HuH-7 (cell line): ENCODE data around the gene TSTD2.
A peak's percentile ranks its signal among the peaks of the same experiment; 100 is the strongest.
"Not testable (repeated sequence)": the region's sequence is repeated elsewhere in the genome, so short reads cannot be mapped to it uniquely, and the experiment has no call there.

Experiments
- DNase-seq: peaks from one replicate; pipeline ENCODE4 v3.0.0; 2011; ENCODE audit warnings: low spot score

TSTD2 gene

DNA sequence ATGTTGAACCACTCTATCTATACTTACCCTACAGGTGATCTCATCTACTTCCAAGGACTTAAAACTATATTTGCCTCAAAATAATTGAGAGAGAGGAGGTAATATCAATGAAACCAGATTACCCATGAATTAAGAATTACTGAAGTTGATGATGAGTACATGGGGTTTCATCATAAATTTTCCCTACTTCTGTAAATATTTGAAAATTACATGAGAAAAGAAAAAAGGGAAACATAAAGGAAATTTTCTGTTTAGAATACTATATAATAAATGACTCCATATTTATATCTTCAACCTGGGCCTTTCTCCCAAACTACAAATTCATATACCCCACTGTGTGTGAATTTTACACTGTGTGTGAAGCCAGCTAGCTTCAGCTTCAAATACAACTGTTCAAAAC, 2.6 kb downstream of the TSTD2 start:
- DNase-seq = no peak

DNA sequence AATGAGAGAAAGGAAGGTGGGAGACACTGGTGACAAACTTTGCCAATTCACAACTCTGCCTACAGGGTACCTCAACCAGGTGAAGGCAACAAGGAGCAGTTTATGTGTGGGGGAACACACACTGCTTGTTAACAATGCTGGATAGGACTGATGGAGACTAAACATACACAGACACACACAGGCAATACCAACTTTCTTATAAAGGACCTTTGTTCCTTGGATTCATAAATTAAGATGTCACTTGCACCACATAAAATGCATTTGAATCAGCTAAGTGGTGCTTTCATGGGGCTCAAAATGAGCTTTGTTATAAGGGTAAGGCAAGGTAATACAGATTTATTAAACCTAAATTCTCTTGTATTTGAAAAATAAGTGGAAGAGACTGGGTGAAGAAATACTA, 4.0 kb downstream of the TSTD2 start:
- no peak for DNase-seq

DNA sequence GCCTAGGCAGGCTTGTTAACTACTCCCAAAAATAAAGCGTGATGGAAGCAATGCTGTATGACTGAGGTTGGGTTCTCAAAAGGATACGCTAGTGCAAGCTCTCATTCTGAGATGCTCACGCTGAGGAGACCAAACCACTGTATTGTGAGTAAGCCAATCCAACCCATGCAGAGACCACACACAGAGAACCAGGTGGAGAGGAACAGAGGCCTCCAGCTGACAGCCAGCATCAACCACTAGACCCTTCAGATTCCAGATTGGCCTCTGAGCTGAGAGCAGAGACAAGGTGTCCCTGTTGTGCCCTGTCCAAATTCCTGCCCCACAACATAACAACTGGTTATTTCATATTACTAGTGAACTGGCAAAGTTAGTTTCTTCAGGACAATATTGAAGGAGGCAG, 4.5 kb downstream of the TSTD2 start:
- DNase-seq = no peak

GRCh38 chr9:97627624-97628023, 5.5 kb downstream of the TSTD2 start:
- no peak for DNase-seq

GRCh38 chr9:97625620-97626019, 7.5 kb downstream of the TSTD2 start:
- DNase-seq = no peak

DNA sequence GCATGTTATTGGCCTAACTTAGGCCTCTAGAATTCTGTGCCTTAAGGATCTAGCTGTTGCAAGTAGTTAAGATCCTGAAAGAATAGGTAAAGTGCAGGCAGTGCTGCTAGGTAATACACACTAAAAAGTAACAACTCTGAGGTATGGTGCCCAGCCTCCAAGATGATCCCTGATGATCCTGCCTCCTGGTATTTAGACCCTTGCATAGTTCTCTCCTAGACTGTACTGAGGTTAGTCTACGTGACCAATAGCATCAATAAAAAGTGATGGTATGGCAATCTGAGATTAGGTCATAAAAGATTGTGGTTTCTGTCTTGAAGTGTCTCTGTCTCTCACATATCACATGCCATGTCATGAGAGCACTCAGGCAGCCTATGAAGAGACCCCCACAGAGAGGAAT, 9.2 kb downstream of the TSTD2 start:
- DNase-seq = no peak

DNA sequence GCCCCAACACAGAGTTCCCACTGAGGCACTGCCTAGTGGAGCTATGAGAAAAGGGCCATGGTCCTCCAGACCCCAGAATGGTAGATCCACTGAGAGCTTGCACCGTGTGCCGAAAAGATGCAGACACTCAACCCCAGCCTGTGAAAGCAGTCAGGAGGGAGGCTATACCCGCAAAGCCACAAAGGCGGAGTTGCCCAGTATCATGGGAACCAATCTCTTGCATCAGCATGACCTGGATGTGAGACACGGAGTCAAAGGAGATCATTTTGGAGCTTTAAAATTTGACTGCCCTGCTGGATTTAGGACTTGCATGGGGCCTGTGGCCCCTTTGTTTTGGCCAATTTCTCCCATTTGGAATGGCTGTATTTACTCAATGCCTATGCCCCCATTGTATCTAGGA, 10.7 kb downstream of the TSTD2 start:
- not testable (repeated sequence) for DNase-seq

GRCh38 chr9:97620063-97620462, 13.1 kb downstream of the TSTD2 start:
- DNase-seq = not testable (repeated sequence)

GRCh38 chr9:97617939-97618416, 15.2 kb downstream of the TSTD2 start:
- DNase-seq = no peak

- DNase-seq = peak; percentile 52
Observed at GRCh38 chr9:97615439-97616072, 17.6 kb downstream of the TSTD2 start.

DNA sequence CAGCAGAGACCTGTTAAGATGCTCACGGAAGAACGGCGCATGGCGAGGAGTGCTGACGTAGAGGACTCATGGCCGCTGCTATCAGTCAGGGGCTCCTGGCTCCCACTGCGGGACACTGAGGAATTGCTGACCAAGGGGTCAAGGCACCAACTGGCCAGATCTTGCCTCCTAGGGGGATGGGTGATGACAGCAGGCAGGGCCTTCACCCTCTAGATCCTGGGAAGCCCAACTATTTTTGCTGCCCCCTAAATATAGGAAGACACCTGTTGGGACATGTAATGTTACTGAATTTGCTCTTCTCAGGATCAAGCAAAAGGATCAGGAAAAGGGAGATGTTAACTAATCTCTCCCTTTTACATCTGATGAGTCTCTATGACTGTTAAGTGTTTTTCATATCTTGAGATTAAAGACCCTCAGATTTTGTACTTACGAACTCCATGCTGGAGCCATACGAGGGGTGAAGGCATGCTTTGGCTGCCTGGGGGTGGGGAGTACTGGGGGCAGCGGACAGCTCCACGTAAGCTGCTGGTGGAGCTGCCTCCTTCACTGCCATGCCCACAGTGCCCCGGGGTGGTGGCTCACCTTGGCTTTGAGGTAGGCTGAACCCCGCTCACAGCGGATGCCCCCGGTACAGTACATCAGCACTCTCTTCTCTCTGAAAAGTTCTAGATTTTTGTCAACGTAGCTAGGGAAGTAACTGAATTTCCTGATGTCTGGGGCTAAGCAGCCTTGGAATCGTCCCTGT, 28.1 kb downstream of the TSTD2 start:
- DNase-seq = no peak

- DNase-seq = no peak
Observed at GRCh38 chr9:97602430-97602829, 30.7 kb downstream of the TSTD2 start.

- DNase-seq = no peak
Observed at GRCh38 chr9:97601228-97601898, 31.8 kb downstream of the TSTD2 start.

DNA sequence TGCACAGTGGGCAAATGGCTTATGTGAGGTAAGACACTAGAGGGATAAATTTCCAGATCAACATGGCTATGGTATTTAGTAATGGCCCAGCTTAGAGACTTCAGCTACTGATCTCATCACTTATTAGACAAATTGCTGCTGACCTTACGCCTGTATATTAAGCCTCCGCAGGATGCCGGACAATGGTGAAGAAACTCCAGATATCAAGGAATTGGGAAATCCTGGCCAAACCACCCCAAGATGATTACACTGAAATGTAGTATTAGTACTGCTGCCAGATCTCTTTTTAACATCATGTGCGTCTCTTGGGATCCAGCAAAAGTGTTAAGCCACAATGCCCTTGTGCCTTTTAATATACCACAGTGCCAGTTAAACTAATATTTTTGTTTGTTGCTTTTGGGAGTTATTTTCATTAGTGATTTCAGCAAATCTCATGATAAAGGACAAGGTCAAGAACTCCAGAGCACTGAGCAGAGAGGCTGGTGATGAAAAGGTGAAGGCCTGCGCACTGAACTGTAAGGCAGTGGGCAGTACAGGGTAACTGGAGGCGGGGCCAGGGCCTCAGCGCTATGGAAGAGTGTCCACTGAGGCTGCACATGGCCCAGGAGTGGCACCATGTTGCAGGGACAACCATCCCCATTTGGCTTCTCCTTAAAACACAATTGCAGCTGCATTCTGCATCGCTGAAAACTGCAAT, 32.5 kb downstream of the TSTD2 start:
- no peak for DNase-seq

DNA sequence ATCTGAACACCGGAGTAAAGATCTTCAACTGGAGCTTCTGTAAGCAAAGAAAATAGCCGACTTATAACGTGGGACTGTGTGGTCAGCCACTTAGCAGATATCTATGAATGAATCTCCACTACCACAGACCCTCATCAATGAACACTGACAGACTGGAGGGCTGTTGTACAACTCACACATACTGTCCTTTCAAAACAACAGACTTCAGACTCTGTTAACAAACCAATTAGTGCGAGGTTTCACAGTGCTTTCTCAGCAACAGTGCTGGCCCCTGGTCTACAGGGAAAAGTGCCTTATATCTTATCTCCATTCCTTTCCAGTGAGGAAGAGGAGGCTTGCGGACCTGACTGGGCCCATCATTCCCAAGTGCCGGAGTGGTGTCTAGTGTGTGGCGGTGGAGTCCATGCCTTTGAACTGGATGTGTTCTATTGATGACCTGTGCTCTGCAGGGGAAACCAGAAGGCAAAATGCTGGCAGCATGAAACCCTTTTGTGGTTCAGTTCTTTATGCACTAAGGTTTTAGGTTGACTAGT, 33.8 kb downstream of the TSTD2 start:
- DNase-seq = no peak

- peak; percentile 72 for DNase-seq
Observed at GRCh38 chr9:97598461-97599288, 34.5 kb downstream of the TSTD2 start.

- DNase-seq = no peak
Observed at GRCh38 chr9:97596906-97597305, 36.3 kb downstream of the TSTD2 start.

DNA sequence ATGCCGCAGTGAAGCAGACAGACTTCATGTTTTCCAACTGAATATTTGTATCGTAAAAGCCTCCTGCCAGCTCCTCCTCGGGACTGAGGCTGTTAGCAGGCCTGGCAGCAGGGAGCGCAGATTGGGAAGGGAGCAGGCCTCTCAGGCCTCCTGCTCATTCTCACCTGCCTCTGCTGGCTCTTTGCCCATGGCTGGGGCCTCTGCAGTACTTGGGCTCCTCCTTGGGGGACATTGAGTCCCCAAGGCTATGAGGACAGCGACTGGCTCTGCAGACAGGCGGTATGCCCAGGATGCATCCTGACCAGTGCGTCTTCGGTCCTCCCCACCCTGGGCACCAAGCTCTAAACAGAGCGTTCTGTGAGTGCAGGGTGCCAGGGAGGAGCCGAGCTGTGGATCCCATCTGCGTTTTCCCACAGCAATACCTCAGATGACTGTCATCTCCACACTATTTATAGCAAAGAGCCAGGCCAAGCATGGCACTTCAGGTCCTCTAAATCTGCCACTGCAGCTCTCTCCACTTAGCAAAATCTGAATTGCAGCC, 38.7 kb downstream of the TSTD2 start:
- no peak for DNase-seq

GRCh38 chr9:97593960-97594359, 39.2 kb downstream of the TSTD2 start:
- no peak for DNase-seq

GRCh38 chr9:97592126-97592525, 41.0 kb downstream of the TSTD2 start:
- no peak for DNase-seq

DNA sequence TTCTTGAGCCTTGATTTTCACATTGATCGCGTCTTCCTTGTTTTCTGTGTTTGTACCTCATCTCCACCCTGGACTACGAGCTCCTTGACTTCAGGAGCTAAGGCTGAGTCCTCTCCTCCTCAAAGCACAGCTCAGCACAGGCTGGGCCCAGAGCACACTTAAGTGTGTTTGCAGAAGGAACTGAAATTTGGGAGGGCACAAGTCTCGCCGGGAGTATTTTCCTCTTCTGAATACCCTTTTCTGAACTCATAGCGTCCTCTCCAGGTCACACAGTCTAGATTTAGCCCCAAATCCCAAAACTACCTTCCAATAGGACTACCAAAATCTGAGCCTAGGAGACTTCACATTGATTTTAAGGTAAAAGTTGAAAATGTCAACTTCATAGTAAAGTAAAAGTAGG, 41.6 kb downstream of the TSTD2 start:
- no peak for DNase-seq
